ENCODE data around the gene WWOX. TPM values are rescaled to one million over a fixed set of nuclear protein-coding genes. Genes with fewer than 3 reads are reported as not detected.

Gene WWOX
- total RNA-seq, 1 experiment from 2014 or later, result 28.3 TPM

- Histone ChIP-seq H3K4me1 (ENCODE audit: insufficient read depth, low read length) (no peaks in the 10 kb centered on the region), H3K4me2 (ENCODE audit: low read length) (no peak overlapping the region), H3K9me2 (replicated peaks; ENCODE audit: low read length) (no peaks in the 10 kb centered on the region), H4K20me1 (ENCODE audit: low read length) (no peaks in the 10 kb centered on the region), H3K36me3 (ENCODE audit: low read depth, low read length) (no peaks in the 10 kb centered on the region), H3K9me3 (ENCODE audit: low read length) (no peaks in the 10 kb centered on the region), H2AFZ (ENCODE audit: low read length) (no peak overlapping the region), H3F3A (ENCODE audit: low read length, unreplicated experiment) (no peaks in the 10 kb centered on the region), H3K27ac (ENCODE audit: low read length) (no peak overlapping the region), H3K9ac (ENCODE audit: low read length) (no peak overlapping the region), H3K27me3 (ENCODE audit: low read length) (no peaks in the 10 kb centered on the region), H3K79me2 (ENCODE audit: low read length) (no peaks in the 10 kb centered on the region), H3K4me3 (ENCODE audit: low read length) (no peak overlapping the region)
- intact Hi-C loops (cut with micrococcal nuclease), result no loop called here
- TF ChIP-seq EZH2phosphoT487 (IDR thresholded peaks at IDR 0.05; ENCODE audit: borderline replicate concordance, low read length) (no peak), CTCF (conservative IDR thresholded peaks at IDR 0.05; ENCODE audit: low read depth, low read length) (no peak), EZH2 (IDR thresholded peaks at IDR 0.05; ENCODE audit: low read length, unreplicated experiment) (no peak)
- ChIA-PET CTCF (no interaction called here), POLR2A (ENCODE audit: unreplicated experiment) (no interaction called here)
- BruUV-seq (replicated peaks), result no TSS peak
- no peak for DNase-seq
- no peak for ATAC-seq
Measured at GRCh38 chr16:78372277-78372676, 272.8 kb downstream of the WWOX start.

- Histone ChIP-seq H2AFZ (ENCODE audit: low read length) (no peak overlapping the region), H3K36me3 (ENCODE audit: low read depth, low read length) (no peaks in the 10 kb centered on the region), H3F3A (ENCODE audit: low read length, unreplicated experiment) (no peaks in the 10 kb centered on the region), H3K79me2 (ENCODE audit: low read length) (no peaks in the 10 kb centered on the region), H3K9me2 (replicated peaks; ENCODE audit: low read length) (no peaks in the 10 kb centered on the region), H3K27me3 (ENCODE audit: low read length) (no peaks in the 10 kb centered on the region), H3K9ac (ENCODE audit: low read length) (no peak overlapping the region), H3K27ac (ENCODE audit: low read length) (no peak overlapping the region), H3K9me3 (ENCODE audit: low read length) (no peaks in the 10 kb centered on the region), H3K4me1 (ENCODE audit: insufficient read depth, low read length) (no peaks in the 10 kb centered on the region), H4K20me1 (ENCODE audit: low read length) (no peaks in the 10 kb centered on the region), H3K4me2 (ENCODE audit: low read length) (no peak overlapping the region), H3K4me3 (ENCODE audit: low read length) (no peak overlapping the region)
- DNase-seq, result no peak
- ATAC-seq, result no peak
- no peak for TF ChIP-seq EZH2 (IDR thresholded peaks at IDR 0.05; ENCODE audit: low read length, unreplicated experiment)
- no peak for TF ChIP-seq EZH2phosphoT487 (IDR thresholded peaks at IDR 0.05; ENCODE audit: borderline replicate concordance, low read length)
- no peak for TF ChIP-seq CTCF (conservative IDR thresholded peaks at IDR 0.05; ENCODE audit: low read depth, low read length)
- ChIA-PET POLR2A (ENCODE audit: unreplicated experiment) (no interaction called here), CTCF (no interaction called here)
- intact Hi-C loops (cut with micrococcal nuclease), result no loop called here
- BruUV-seq (replicated peaks), result no TSS peak
Measured at GRCh38 chr16:78375055-78375679, 275.7 kb downstream of the WWOX start.

GRCh38 chr16:78376452-78376851, 277.0 kb downstream of the WWOX start:
- Histone ChIP-seq H3K9me3 (ENCODE audit: low read length) (no peaks in the 10 kb centered on the region), H3K4me2 (ENCODE audit: low read length) (no peak overlapping the region), H3K4me3 (ENCODE audit: low read length) (no peak overlapping the region), H3K27ac (ENCODE audit: low read length) (no peak overlapping the region), H3K9ac (ENCODE audit: low read length) (no peak overlapping the region), H4K20me1 (ENCODE audit: low read length) (no peaks in the 10 kb centered on the region), H3K4me1 (ENCODE audit: insufficient read depth, low read length) (no peaks in the 10 kb centered on the region), H3K27me3 (ENCODE audit: low read length) (no peaks in the 10 kb centered on the region), H3K36me3 (ENCODE audit: low read depth, low read length) (no peaks in the 10 kb centered on the region), H3K79me2 (ENCODE audit: low read length) (no peaks in the 10 kb centered on the region), H3F3A (ENCODE audit: low read length, unreplicated experiment) (no peaks in the 10 kb centered on the region), H2AFZ (ENCODE audit: low read length) (no peak overlapping the region), H3K9me2 (replicated peaks; ENCODE audit: low read length) (no peaks in the 10 kb centered on the region)
- ATAC-seq, result no peak
- BruUV-seq (replicated peaks), result no TSS peak
- TF ChIP-seq EZH2 (IDR thresholded peaks at IDR 0.05; ENCODE audit: low read length, unreplicated experiment), result no peak
- no peak for TF ChIP-seq EZH2phosphoT487 (IDR thresholded peaks at IDR 0.05; ENCODE audit: borderline replicate concordance, low read length)
- no peak for TF ChIP-seq CTCF (conservative IDR thresholded peaks at IDR 0.05; ENCODE audit: low read depth, low read length)
- ChIA-PET POLR2A (ENCODE audit: unreplicated experiment) (no interaction called here), CTCF (no interaction called here)
- DNase-seq, result no peak
- intact Hi-C loops (cut with micrococcal nuclease), result no loop called here
